Subcutaneous abdominal adipose tissue (tissue), 5 donors: ENCODE results near the gene TBC1D16.

ENCODE experiments used
- H3K27ac ChIP-seq: one replicate; pipeline ENCODE4 v1.7.0; 2013; ENCODE audit warnings: low read depth, mild to moderate bottlenecking, inconsistent platforms, low read length, moderate library complexity
- H3K27me3 ChIP-seq, 5 donors: one replicate each; pipeline ENCODE4 v1.7.0; 2013; ENCODE audit warnings: low read length in 5 of 5, inconsistent platforms in 1 of 5; ENCODE audit not compliant: control insufficient read depth in 5 of 5, insufficient read depth in 4 of 5
- H3K36me3 ChIP-seq, 5 donors: one replicate each; pipeline ENCODE4 v1.7.0; 2013; ENCODE audit warnings: low read length in 5 of 5; ENCODE audit not compliant: control insufficient read depth in 5 of 5, insufficient read depth in 5 of 5
- H3K4me1 ChIP-seq, 5 donors: one replicate each; pipeline ENCODE4 v1.7.0; 2013; ENCODE audit warnings: low read length in 5 of 5, mild to moderate bottlenecking in 3 of 5, moderate library complexity in 1 of 5; ENCODE audit not compliant: control insufficient read depth in 5 of 5, insufficient read depth in 5 of 5
- H3K4me3 ChIP-seq, 5 donors: one replicate each; pipeline ENCODE4 v1.7.0; 2013; ENCODE audit warnings: low read length in 5 of 5, low read depth in 1 of 5
- H3K9ac ChIP-seq, 5 donors: one replicate each; pipeline ENCODE4 v1.7.0; 2013; ENCODE audit warnings: low read length in 5 of 5, mild to moderate bottlenecking in 4 of 5, moderate library complexity in 3 of 5
- H3K9me3 ChIP-seq, 5 donors: one replicate each; pipeline ENCODE4 v1.7.0; 2013; ENCODE audit warnings: low read length in 5 of 5; ENCODE audit not compliant: control insufficient read depth in 5 of 5
- donor health status: healthy.
- donor health status: healthy.
- donor health status: healthy.
- donor health status: healthy.
- donor health status: healthy.

Gene TBC1D16

GRCh38 chr17:79953335-79953734 lies 82.3 kb downstream of the TBC1D16 start:
- no peak overlapping the region for H3K9ac ChIP-seq
- peaks cover 7 to 25% (median 22%) of the 10 kb centered on the region in 5 donors for H3K4me1 ChIP-seq
- no peak overlapping the region for H3K27ac ChIP-seq
- no peak overlapping the region for H3K4me3 ChIP-seq
- no peaks in the 10 kb centered on the region for H3K27me3 ChIP-seq
- H3K36me3 ChIP-seq = peaks cover 0 to 26% (median 17%) of the 10 kb centered on the region in 5 donors
- no peaks in the 10 kb centered on the region for H3K9me3 ChIP-seq

- Histone ChIP-seq H3K4me1 (peaks cover 7 to 25% (median 22%) of the 10 kb centered on the region in 5 donors), H3K27ac (no peak overlapping the region), H3K4me3 (no peak overlapping the region), H3K36me3 (peaks cover 0 to 28% (median 19%) of the 10 kb centered on the region in 5 donors), H3K9ac (no peak overlapping the region), H3K9me3 (no peaks in the 10 kb centered on the region), H3K27me3 (no peaks in the 10 kb centered on the region)
These were observed 82.8 kb downstream of the TBC1D16 start for GRCh38 chr17:79952901-79953300.

GRCh38 chr17:79952265-79952877 lies 83.3 kb downstream of the TBC1D16 start:
- H3K27me3 ChIP-seq = no peaks in the 10 kb centered on the region
- no peak overlapping the region for H3K9ac ChIP-seq
- H3K36me3 ChIP-seq = peaks cover 0 to 34% (median 24%) of the 10 kb centered on the region in 5 donors
- H3K27ac ChIP-seq = no peak overlapping the region
- no peaks in the 10 kb centered on the region for H3K9me3 ChIP-seq
- peaks cover 7 to 25% (median 22%) of the 10 kb centered on the region in 5 donors for H3K4me1 ChIP-seq
- peak overlapping the region in 1 of 5 donors; percentile 38 for H3K4me3 ChIP-seq

GRCh38 chr17:79951361-79952264 lies 84.1 kb downstream of the TBC1D16 start:
- Histone ChIP-seq H3K36me3 (peaks cover 0 to 41% (median 32%) of the 10 kb centered on the region in 5 donors), H3K4me3 (peak overlapping the region in 4 of 5 donors; percentile 24 to 40 (median 37)), H3K27ac (peak overlapping the region; percentile 69), H3K9me3 (no peaks in the 10 kb centered on the region), H3K4me1 (peaks cover 7 to 25% (median 22%) of the 10 kb centered on the region in 5 donors), H3K9ac (peak overlapping the region in 1 of 5 donors; percentile 41), H3K27me3 (no peaks in the 10 kb centered on the region)

GRCh38 chr17:79950751-79951150 lies 84.9 kb downstream of the TBC1D16 start:
- H3K4me1 ChIP-seq = peaks cover 7 to 25% (median 22%) of the 10 kb centered on the region in 5 donors
- H3K9me3 ChIP-seq = no peaks in the 10 kb centered on the region
- H3K9ac ChIP-seq = peak overlapping the region in 1 of 5 donors; percentile 41
- no peaks in the 10 kb centered on the region for H3K27me3 ChIP-seq
- no peak overlapping the region for H3K4me3 ChIP-seq
- H3K36me3 ChIP-seq = peaks cover 0 to 49% (median 39%) of the 10 kb centered on the region in 5 donors
- no peak overlapping the region for H3K27ac ChIP-seq

GRCh38 chr17:79950306-79950705 lies 85.4 kb downstream of the TBC1D16 start:
- no peak overlapping the region for H3K4me3 ChIP-seq
- no peak overlapping the region for H3K9ac ChIP-seq
- peaks cover 0 to 54% (median 43%) of the 10 kb centered on the region in 5 donors for H3K36me3 ChIP-seq
- H3K27me3 ChIP-seq = no peaks in the 10 kb centered on the region
- no peaks in the 10 kb centered on the region for H3K9me3 ChIP-seq
- peaks cover 7 to 25% (median 22%) of the 10 kb centered on the region in 5 donors for H3K4me1 ChIP-seq
- H3K27ac ChIP-seq = no peak overlapping the region

- Histone ChIP-seq H3K4me3 (no peak overlapping the region), H3K27ac (no peak overlapping the region), H3K4me1 (peaks cover 7 to 25% (median 22%) of the 10 kb centered on the region in 5 donors), H3K9me3 (no peaks in the 10 kb centered on the region), H3K27me3 (no peaks in the 10 kb centered on the region), H3K36me3 (peaks cover 0 to 56% (median 48%) of the 10 kb centered on the region in 5 donors), H3K9ac (no peak overlapping the region)
These were observed 85.9 kb downstream of the TBC1D16 start for GRCh38 chr17:79949656-79950209.

- Histone ChIP-seq H3K36me3 (peaks cover 0 to 63% (median 54%) of the 10 kb centered on the region in 5 donors), H3K4me3 (no peak overlapping the region), H3K4me1 (peaks cover 7 to 25% (median 22%) of the 10 kb centered on the region in 5 donors), H3K9ac (no peak overlapping the region), H3K9me3 (no peaks in the 10 kb centered on the region), H3K27ac (no peak overlapping the region), H3K27me3 (no peaks in the 10 kb centered on the region)
These were observed 86.6 kb downstream of the TBC1D16 start for GRCh38 chr17:79948945-79949655.

- Histone ChIP-seq H3K4me1 (peaks cover 10 to 25% (median 22%) of the 10 kb centered on the region in 5 donors), H3K9me3 (no peaks in the 10 kb centered on the region), H3K27ac (no peak overlapping the region), H3K27me3 (no peaks in the 10 kb centered on the region), H3K4me3 (no peak overlapping the region), H3K9ac (no peak overlapping the region), H3K36me3 (peaks cover 0 to 69% (median 60%) of the 10 kb centered on the region in 5 donors)
These were observed 87.2 kb downstream of the TBC1D16 start for GRCh38 chr17:79948406-79948944.
